Stimulated activated CD4-positive, alpha-beta T cell treated with anti-CD3 and anti-CD28 coated beads, Interleukin-15, amount 100 ng/mL, for 24 hours (primary cell): ENCODE measurements around the gene TNS3.

ENCODE experiments used
- DNase-seq: peaks from one replicate; pipeline ENCODE4 v3.0.0-alpha.2; 2020

Gene TNS3

GRCh38 chr7:47233996-47234395, 347.9 kb downstream of the TNS3 start:
- no peak for DNase-seq

GRCh38 chr7:47232751-47233412, 349.0 kb downstream of the TNS3 start:
- no peak for DNase-seq

- DNase-seq, result no peak
These were observed 350.3 kb downstream of the TNS3 start for GRCh38 chr7:47231627-47232026.

GRCh38 chr7:47231032-47231431, 350.9 kb downstream of the TNS3 start:
- no peak for DNase-seq

GRCh38 chr7:47228386-47229014, 353.4 kb downstream of the TNS3 start:
- DNase-seq, result no peak

GRCh38 chr7:47227762-47228177, 354.1 kb downstream of the TNS3 start:
- no peak for DNase-seq

- DNase-seq, result no peak
These were observed 355.2 kb downstream of the TNS3 start for GRCh38 chr7:47226696-47227095.

- DNase-seq, result no peak
These were observed 356.4 kb downstream of the TNS3 start for GRCh38 chr7:47225387-47226131.
